MM.1S (cell line): Measurements from ENCODE around the gene GALNT9.

Source experiments
- DNase-seq: peaks from one replicate; pipeline ENCODE4 v3.0.0-alpha.2; 2015
- H2AFZ ChIP-seq: fragments of 300-600 bp; sonication (generic); 2 replicates; pipeline ENCODE4 v1.6.0; 2016; ENCODE audit warnings: antibody characterized with exemption, low read length
- H3F3A ChIP-seq: fragments of 300-600 bp; sonication (generic); 2 replicates; pipeline ENCODE4 v1.6.1; 2016; ENCODE audit warnings: mild to moderate bottlenecking, antibody characterized with exemption, low read length, moderate library complexity, mixed read lengths; ENCODE audit not compliant: insufficient read depth
- H3K27ac ChIP-seq: fragments of 300-600 bp; sonication (generic); 2 replicates; pipeline ENCODE4 v1.5.1; 2016; ENCODE audit warnings: mild to moderate bottlenecking, low read length
- H3K27me3 ChIP-seq: fragments of 300-600 bp; sonication (generic); replicated peaks from 2 replicates; pipeline ENCODE4 v1.6.0; 2016; ENCODE audit warnings: low read length; ENCODE audit not compliant: insufficient read depth
- H3K36me3 ChIP-seq: fragments of 300-600 bp; sonication (generic); replicated peaks from 2 replicates; pipeline ENCODE4 v1.6.1; 2016; ENCODE audit warnings: mild to moderate bottlenecking, low read length, mixed read lengths; ENCODE audit not compliant: insufficient read depth
- H3K4me1 ChIP-seq: fragments of 300-600 bp; sonication (generic); 2 replicates; pipeline ENCODE4 v1.6.1; 2016; ENCODE audit warnings: low read length, mixed read lengths
- H3K4me2 ChIP-seq: fragments of 300-600 bp; sonication (generic); 2 replicates; pipeline ENCODE4 v1.6.0; 2016; ENCODE audit warnings: low read depth, low read length
- H3K4me3 ChIP-seq: fragments of 300-600 bp; sonication (generic); 2 replicates; pipeline ENCODE4 v1.5.1; 2016; ENCODE audit warnings: low read length, mixed read lengths
- H3K79me2 ChIP-seq: fragments of 300-600 bp; sonication (generic); 2 replicates; pipeline ENCODE4 v1.6.1; 2016; ENCODE audit warnings: mixed run types, low read length, mixed read lengths
- H3K9ac ChIP-seq: fragments of 300-600 bp; sonication (generic); 2 replicates; pipeline ENCODE4 v1.6.1; 2016; ENCODE audit warnings: low read length, mixed read lengths
- H3K9me2 ChIP-seq: fragments of 300-600 bp; sonication (generic); replicated peaks from 2 replicates; pipeline ENCODE4 v1.6.1; 2016; ENCODE audit warnings: mild to moderate bottlenecking, low read length, mixed read lengths; ENCODE audit not compliant: insufficient read depth
- H3K9me3 ChIP-seq: fragments of 300-600 bp; sonication (generic); replicated peaks from 2 replicates; pipeline ENCODE4 v1.6.1; 2016; ENCODE audit warnings: mild to moderate bottlenecking, low read length, mixed read lengths; ENCODE audit not compliant: insufficient read depth
- H4K20me1 ChIP-seq: fragments of 300-600 bp; sonication (generic); 2 replicates; pipeline ENCODE4 v1.6.1; 2016; ENCODE audit warnings: mild to moderate bottlenecking, low read length, moderate library complexity, mixed read lengths; ENCODE audit not compliant: insufficient read depth
- CTCF ChIP-seq: fragments of 300-600 bp; sonication (generic); IDR thresholded peaks from 2 replicates; pipeline ENCODE4 v1.5.1; 2016; ENCODE audit warnings: antibody characterized with exemption, low read length, mixed read lengths
- EZH2 ChIP-seq: fragments of 300-600 bp; sonication (generic); optimal IDR thresholded peaks from 2 replicates; pipeline ENCODE3; 2017; ENCODE audit warnings: low read depth, mild to moderate bottlenecking, antibody characterized with exemption, low read length, mixed read lengths
- EZH2phosphoT487 ChIP-seq: fragments of 300-600 bp; sonication (generic); IDR thresholded peaks from 2 replicates; pipeline ENCODE4 v1.6.1; 2018; ENCODE audit warnings: antibody characterized with exemption, low read length

GALNT9 gene

GRCh38 chr12:132375747-132376463 lies 46.5 kb upstream of the GALNT9 start:
- H3K4me2 ChIP-seq = no peak overlapping the region
- no peak overlapping the region for H3K4me3 ChIP-seq
- no peak overlapping the region for H3K9ac ChIP-seq
- H3K79me2 ChIP-seq = no peaks in the 10 kb centered on the region
- no peak for DNase-seq
- TF ChIP-seq CTCF = no peak
- TF ChIP-seq EZH2phosphoT487 = no peak
- TF ChIP-seq EZH2 = no peak
- no peaks in the 10 kb centered on the region for H3K36me3 ChIP-seq
- no peak overlapping the region for H2AFZ ChIP-seq
- H3K27ac ChIP-seq = no peak overlapping the region
- no peaks in the 10 kb centered on the region for H3F3A ChIP-seq
- no peaks in the 10 kb centered on the region for H3K9me3 ChIP-seq
- H4K20me1 ChIP-seq = no peaks in the 10 kb centered on the region
- no peaks in the 10 kb centered on the region for H3K4me1 ChIP-seq
- no peaks in the 10 kb centered on the region for H3K9me2 ChIP-seq
- peaks cover 23% of the 10 kb centered on the region; the same call in 1 of the 2 replicates for H3K27me3 ChIP-seq

- Histone ChIP-seq H3K9ac (no peak overlapping the region), H3K27me3 (peaks cover 28% of the 10 kb centered on the region), H3K36me3 (no peaks in the 10 kb centered on the region), H3K4me3 (no peak overlapping the region), H3K4me1 (no peaks in the 10 kb centered on the region), H3K27ac (no peak overlapping the region), H3F3A (no peaks in the 10 kb centered on the region), H4K20me1 (no peaks in the 10 kb centered on the region), H2AFZ (no peak overlapping the region), H3K4me2 (no peak overlapping the region), H3K9me2 (no peaks in the 10 kb centered on the region), H3K9me3 (no peaks in the 10 kb centered on the region), H3K79me2 (no peaks in the 10 kb centered on the region)
- DNase-seq = no peak
- TF ChIP-seq EZH2phosphoT487 (no peak), CTCF (no peak), EZH2 (no peak)
These were observed 45.4 kb upstream of the GALNT9 start for GRCh38 chr12:132374612-132375445.

GRCh38 chr12:132373901-132374611 lies 44.7 kb upstream of the GALNT9 start:
- H3F3A ChIP-seq = no peaks in the 10 kb centered on the region
- TF ChIP-seq EZH2phosphoT487 (no peak), EZH2 (no peak), CTCF (no peak)
- no peak overlapping the region for H2AFZ ChIP-seq
- H4K20me1 ChIP-seq = no peaks in the 10 kb centered on the region
- no peak overlapping the region for H3K4me2 ChIP-seq
- H3K27me3 ChIP-seq = peaks cover 34% of the 10 kb centered on the region
- H3K4me3 ChIP-seq = no peak overlapping the region
- no peak for DNase-seq
- no peak overlapping the region for H3K27ac ChIP-seq
- H3K36me3 ChIP-seq = no peaks in the 10 kb centered on the region
- H3K79me2 ChIP-seq = no peaks in the 10 kb centered on the region
- H3K4me1 ChIP-seq = no peaks in the 10 kb centered on the region
- no peaks in the 10 kb centered on the region for H3K9me3 ChIP-seq
- H3K9me2 ChIP-seq = no peaks in the 10 kb centered on the region
- no peak overlapping the region for H3K9ac ChIP-seq
